Middle frontal gyrus (tissue), 1 donor: Measurements from ENCODE around the gene POU2AF1.
"Not testable (repeated sequence)": the region's sequence is repeated elsewhere in the genome, so short reads cannot be mapped to it uniquely, and the experiment has no call there.

ENCODE experiments used
- DNase-seq: peaks from one replicate; pipeline ENCODE4 v3.0.0-alpha.2; 2015; ENCODE audit warnings: low spot score; ENCODE audit errors: extremely low spot score

The POU2AF1 gene

DNA sequence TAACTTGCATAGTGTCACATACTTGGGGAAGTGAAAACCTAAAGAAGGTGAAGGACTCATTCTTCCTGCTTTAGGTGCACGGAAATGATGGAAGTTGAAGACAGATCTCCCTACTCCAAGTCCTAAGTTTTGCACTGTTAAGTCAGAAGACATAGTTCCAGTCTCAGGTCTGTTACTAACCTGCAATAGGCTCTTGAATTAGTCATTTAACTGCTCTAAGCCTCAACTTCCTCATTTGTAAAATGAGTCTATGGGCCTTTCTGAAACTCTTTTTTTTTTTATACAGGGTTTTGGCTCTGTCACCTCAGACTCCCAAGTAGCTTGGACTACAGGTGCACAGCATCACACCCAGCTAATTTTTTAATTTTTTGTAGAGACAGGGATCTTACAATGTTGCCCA, 30.8 kb upstream of the POU2AF1 start:
- no peak for DNase-seq

DNA sequence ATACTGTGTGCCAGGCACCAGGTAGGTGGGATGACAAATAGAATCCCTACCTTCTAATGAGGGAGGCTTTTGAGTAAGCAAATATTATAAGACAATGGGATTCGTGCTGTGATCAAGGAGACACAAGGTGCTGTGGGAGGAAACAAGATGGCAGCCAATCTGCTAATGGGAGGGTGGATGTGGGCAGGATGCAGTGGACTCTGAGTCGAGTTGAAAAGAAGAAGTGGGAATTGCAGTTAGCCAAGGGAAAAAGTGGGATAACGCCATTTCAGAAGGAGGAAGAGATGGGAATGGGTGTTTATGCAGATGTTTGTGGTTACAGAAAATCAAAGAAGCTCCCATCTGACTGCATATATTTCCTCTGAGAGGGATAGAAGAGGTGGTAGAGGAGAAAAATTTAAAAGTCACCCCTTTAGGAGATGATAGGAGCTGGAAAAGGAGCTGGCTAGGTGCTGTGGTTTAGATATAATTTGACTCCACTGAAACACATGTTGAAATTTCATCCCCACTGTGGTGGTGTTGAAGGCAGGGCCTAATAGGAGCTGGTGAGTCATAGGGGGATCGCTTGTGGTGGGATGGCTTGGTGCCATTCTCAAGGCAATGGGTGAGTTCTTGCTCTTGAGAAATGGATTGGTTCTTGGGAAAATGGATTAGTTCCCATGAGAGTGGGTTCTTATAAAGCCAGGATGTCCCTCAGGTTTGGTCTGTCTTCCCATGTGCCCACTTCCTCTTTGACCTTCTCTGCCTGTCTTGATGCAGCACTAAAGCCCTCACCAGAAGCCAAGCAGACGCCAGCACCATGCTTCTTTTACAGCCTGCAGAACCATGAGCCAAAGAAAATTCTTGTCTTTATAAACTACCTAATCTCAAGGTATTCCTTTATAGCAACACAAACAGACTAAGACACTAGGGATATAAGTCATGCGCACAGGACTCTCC, 30.0 kb upstream of the POU2AF1 start:
- DNase-seq = no peak

DNA sequence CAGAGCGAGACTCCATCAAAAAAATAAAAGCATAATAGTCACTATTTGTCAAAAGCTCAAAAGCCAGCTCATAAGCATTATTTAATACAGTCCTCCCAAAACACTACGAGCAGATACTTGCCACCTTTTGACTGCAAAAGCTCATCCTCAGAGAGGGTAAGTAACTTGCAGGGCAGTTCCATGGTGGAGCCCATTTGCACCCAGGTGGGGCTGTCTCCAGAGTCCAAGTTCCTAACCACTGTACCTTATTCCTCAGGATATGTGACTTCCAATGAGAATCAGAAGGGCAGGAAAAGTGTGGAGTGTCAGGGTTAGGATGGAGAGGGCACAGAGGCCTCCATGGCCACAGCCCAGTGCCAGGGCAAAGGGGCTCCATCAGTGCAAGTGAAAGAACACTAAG, 28.6 kb upstream of the POU2AF1 start:
- no peak for DNase-seq

DNA sequence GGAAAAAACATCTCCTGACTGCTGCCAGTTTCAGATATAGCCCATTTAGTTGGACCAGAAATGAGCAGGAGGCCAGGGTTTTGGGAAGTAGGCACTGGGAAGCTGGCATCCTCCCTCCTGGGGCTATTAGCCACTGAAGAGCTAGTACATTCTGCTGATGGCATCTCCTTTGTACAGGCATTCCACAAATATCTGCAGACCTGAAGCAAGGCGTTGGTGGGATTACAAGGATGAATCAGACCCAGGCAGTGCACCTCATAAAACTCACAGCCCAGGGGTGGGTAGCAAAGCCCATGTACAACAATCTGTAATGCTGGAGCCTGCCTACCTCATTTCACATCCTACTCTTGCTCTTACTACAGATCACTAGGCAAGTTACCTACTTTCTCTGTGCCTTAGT, 27.5 kb upstream of the POU2AF1 start:
- no peak for DNase-seq

DNA sequence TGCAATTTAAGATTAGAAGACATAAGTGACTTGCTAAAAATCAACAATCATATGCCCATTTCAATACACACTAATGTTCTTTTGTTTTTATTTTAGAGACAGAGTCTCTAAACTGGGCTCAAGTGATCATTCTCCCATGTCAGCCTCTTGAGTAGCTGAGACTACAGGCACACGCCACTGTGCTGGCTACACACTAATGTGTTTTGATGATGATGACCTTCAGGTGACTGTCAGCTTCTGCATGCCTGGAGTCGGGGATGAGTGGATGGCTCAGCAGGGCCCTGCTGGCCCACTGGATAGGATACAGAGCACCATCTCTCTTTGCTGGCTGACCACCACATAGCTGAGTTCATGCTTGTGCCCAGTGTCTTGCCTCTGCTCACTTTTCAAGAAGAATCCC, 27.0 kb upstream of the POU2AF1 start:
- no peak for DNase-seq

DNA sequence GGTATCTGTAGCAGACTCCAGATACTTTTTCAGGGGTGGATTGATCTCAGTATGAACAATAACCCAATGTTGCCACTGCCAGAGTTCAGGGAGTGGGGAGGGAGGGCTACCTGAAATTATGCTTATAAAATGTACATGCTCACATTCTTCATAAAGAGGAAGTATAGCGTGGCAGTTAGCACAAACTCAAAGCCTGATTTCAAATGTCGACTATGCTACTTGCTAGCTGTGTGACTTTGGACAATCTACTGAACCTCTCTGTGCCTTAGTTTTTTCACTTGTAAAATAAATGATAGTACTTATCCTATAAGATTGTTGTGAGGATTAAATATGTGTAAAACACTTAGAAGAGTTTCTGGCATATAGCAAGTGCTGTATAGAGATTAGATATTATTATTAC, 26.5 kb upstream of the POU2AF1 start:
- no peak for DNase-seq

DNA sequence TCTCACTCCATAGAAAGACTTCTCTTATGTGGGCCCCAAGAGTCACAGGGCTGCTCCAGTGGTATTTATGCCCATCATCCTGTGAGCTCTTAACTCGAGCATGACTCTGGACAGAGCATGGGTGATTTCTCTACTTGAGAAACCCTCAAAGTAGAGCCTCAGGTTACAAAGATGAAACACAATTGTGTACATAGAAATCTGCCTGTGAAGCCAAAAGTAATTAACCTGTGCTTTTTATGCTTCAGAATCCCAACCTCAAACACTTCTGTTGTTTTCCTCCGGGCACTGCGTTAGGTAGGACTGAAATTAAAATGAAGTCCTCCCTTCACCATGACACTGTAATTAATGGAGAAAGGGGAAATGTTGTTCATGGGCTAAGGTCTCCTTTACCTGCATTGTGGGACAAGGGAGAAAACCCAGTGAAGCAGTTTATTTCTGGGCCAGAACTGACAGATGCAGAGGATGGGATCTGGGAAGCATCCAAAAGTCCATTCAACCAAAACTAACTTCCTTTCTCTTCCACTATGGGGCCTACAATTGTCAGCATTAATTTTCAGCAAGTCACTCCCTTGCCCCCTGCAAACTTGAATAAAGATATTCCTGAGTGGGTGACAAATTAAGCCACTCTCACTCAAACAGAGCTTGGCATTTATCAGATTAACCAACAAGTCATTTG, 24.1 kb upstream of the POU2AF1 start:
- DNase-seq = no peak

DNA sequence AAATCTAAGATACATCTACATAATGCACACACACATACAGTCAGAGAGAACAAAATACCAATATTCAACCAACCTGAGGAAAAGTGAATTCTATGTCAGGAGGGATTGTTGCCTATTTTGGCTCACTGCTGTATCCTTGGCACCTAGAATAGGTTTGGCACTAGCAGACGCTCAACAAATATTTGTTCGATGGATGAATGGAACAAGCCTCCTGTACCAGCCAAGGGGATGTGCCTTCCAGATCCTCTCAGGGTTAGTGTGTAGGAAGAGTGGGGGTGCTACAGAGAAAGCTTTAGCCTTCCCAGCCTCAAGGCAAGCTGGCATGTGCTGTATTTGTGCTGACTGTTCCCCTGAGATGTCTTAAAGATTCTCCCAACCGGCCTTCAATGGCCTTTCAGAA, 23.3 kb upstream of the POU2AF1 start:
- no peak for DNase-seq

DNA sequence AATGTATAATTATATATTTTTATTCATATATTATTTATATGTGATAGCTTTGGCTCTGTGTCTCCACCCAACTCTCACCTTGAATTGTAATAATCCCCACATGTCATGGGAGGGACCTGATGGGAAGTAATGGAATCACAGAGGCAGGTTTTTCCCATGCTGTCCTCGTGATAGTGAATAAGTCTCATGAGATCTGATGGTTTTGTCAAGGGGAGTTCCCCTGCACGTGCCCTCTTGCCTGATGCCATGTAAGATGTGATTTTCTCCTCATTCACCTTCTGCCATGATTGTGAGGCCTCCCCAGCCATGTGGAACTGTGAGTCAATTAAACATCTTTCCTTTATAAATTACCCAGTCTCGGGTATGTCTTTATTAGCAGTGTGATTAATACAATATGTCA, 22.9 kb upstream of the POU2AF1 start:
- not testable (repeated sequence) for DNase-seq

DNA sequence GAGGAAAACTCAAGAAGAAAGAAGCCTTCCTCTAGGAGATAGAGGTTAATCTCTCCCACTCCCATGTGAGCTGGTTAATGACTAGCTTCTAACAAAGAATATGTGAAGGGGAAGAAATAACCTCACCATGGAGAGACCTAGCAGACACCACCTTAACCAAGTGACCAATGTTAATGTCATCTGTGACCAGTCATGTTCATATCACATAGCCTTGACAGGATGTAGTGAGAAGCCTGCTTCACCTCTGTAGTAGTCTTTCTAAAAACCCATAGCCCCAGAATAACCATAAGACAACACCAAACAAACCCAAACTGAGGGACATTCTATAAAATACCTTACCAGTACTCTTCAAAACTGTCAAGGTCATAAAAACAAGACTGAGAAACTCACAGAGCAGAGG, 21.5 kb upstream of the POU2AF1 start:
- no peak for DNase-seq

DNA sequence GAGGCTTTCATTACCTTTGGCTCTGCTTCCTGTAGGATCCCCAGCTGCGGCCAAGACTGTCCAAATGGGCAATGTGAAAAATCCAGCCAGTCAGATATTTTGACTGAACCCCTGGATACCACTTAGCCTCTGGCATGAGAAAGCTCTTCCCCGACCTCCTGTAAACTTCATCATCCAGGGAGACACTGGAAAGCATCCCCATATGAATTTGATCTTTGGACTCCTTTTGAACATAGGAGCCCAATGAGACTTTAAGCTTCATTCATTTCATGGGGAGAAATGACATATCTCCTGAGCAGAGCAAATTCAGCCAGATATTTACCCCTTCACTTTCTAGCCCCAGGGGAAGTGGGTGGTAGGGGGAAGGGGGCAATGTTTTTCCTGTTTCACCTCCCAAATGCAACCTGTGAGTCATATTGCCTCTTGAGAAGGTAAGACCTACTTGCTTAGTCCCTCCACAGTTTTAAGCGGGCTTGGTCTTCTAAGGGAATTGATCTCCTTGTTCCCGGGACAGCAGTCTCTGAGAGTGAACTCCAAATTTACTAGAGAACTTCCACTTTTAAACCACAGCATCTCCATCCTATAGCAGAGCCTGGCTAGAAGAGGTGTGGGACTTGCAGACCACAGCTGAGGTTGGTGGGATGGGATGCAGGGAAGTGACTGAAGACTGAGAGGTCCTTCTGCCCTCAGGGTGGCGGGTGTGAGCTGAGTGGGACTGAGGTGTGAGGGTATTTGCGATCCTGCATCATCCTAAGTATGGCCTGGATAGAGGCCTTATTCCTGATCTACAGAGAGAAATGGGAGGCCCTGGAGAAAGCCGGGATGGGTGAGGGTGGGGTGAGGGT, 20.3 kb upstream of the POU2AF1 start:
- DNase-seq = no peak

DNA sequence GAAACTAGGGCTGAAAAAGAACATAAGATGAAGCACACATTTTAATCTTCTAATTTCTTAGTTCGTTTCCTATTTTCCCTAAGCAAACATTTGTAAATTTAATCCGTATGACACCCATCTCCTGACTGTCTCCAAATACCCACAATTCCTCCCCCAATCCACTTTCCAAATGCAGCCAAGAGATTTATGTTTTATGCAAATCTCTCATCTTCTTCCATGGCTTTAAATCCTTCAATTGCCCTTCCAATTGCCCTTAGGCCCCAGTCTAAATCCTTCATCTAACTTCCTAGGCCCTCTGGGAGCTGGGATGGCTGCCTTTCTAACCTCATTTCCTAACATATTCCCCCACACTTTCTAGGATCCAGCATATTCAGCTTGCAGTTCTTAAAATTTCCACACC, 18.0 kb upstream of the POU2AF1 start:
- no peak for DNase-seq

DNA sequence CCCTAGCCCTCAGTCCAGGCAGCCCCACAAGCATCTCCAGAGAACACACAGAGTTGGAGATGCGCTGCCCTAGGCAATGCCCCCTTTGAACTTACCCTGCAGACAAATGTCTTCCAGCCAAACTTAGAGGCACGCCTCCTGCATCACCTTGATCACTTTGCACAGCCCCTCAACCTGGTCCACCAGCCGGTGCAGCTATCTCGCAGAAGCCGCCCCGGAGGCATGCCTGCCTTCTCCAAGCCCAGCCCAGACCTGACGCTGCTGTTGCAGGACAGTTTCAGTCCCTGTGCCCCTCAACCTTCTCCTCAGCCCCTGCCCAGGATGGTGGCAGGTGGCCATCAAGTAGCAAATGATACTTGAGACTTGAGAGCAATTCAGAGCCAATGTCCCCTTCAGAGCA, 16.7 kb upstream of the POU2AF1 start:
- no peak for DNase-seq

DNA sequence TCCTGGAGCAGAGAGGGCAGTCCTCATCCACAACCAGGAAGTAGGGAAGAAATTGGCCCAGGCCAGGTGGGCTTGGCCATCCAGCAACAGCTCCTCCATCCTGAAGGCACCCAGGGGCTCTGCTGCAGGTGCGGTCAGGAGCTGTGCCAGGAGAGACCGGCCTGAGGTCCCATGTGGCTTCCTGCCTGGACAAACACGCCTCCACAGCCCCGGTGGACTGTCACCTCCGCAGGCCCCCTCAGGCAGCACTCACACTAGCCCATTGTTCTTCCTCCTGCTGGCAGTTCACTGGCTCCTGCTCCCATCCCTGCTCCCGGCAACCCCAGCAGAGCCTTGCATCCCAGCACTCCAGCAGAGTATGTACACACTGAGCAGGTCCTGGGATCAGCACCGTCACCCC, 16.0 kb upstream of the POU2AF1 start:
- DNase-seq = no peak

DNA sequence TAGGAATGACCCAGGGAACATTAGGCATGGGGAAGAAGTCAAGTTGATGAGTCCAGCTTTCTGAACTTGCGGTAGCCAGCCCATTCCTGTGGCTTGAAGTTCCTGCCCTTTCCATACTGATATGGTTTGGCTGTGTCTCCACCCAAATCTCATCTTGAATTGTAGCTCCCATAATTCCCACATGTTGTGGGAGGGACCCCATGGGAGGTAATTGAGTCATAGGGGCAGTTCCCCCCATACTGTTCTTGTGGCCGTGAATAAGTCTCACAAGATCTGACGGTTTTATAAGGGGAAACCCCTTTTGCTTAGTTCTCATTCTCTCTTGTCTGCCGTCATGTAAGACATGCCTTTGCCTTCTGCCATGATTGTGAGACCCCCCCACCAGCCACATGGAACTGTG, 15.1 kb upstream of the POU2AF1 start:
- not testable (repeated sequence) for DNase-seq

DNA sequence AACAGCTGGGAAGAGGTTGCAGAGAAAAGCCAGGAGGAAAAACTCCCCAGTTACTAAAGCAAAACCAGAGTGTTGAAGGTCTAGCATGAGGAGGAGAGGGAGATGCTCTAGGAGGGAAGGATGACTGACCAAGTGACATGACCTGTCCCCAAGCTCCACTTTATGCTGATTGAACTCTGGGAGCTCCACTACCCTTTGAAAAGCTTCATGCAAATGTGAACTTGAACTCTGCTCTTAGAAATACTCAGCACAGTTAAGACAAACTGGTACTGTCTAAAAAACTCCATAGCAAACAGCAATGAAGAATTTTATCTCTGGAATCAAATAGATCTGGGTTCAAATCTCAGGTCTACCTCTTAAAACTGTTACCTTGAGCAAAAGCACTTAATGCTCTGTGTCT, 14.5 kb upstream of the POU2AF1 start:
- DNase-seq = no peak

DNA sequence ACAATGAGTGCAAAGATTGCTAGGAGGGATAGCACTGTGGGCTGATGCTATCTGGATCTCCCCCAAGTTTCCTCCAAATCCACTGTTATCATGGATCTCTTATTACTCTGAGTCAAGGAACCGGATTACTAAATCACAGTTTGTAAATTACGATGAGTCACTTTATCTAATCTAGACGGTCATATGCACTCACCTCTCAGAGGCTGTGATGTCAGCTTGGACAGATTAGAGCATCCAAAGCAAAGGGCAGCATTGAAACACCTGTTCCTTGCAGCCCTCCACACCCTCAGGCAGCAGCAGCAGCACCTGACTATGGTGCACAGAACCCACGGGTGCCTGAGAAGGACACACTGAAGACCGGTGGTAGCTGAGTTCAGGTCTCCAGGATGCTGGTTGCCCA, 14.0 kb upstream of the POU2AF1 start:
- no peak for DNase-seq

DNA sequence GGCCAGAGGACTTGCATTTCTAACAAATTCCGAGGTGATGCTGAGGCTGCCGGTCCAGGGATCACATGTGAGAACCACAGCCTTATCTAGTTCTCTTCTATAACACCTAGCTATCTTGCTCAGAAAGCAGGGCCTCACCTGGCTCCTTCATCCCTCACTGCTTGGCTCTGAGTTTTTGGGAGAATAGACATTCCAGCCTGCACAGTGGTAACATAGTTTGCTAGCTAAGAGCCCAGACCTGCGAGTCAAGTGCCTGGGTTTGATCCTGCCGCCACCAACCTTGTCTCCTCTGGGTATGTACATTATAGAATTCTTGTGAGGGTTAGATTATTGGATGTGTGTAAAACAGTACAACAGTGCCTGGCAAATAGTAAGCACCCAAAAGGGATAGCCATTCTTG, 13.5 kb upstream of the POU2AF1 start:
- DNase-seq = no peak

DNA sequence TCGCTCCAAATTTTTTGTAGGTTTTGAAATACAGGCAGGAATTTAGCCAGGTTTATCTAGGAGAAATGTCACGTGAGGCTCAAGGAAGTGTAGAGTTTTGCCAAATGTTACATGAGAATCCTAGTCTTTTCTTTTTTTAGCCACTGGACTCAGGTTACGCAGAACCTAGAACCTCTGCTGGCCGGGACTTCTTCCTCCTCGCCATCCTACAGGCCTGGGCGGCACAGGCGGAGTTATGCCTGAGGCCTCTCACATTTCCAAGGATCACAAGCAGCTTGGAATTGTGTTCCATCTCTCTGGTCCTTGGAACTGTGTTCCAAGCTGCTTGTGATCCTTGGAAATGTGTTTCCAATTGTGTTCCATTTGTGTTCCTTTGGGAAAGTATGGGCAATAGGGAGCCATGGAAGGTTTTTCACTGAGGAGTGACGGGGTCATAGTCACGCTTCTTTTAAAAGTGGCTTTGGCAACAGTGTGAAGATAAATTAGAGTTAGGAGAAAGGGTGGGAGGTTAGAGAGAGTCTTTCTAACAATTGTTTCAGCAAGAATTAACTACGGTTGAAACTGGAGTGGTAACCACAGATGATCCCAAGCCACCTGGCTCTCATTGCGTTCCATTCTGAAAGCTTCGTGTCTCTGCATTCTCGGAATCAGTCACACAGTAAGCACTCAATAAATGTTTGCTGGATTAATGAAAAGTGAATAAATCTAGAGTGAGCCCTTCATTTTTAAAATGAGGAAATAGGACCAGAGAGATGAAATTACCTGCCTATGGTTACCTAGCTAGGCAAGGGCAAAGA, 12.5 kb upstream of the POU2AF1 start:
- DNase-seq = no peak

DNA sequence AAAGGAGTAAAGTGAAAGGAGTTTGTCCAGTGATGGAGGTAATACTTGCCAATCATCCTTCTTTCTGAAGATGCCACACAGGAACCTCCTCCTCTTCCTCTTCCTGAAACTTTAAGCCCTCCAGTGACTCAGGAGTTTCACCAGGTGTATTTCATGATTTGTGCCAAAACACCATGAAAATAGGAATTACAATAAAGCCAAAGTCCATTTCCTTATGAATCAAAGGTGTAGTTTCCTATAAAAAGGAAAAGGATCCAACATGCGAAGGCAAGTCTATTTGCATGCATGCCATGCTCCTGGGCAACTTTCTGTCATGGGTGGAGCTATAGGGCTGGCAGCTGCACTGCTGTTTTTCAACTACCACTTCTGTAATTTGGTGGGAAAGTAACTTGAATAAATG, 9.8 kb upstream of the POU2AF1 start:
- DNase-seq = no peak

DNA sequence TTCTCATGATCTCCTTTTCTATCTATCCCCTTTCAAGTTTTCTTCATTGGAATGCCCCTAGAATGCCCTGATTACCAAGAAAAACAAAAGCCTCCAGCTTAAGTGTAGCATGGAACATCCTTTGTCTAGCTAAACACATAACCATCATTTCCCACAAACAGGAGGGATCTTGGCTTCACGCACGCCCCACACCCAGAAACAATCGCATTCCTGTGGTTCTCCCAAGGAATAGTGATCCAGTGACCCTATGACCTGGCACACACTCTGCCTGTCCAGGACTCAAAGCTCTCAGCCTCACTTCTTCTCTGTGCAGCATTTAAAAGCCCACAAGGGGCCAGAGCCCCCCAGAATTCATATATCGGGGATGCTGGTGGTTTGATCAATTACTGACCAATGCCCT, 9.3 kb upstream of the POU2AF1 start:
- no peak for DNase-seq
